Cardiac muscle cell (in vitro differentiated cells and primary cell): ENCODE data around the gene DCAF17. TPM values are rescaled to one million over a fixed set of nuclear protein-coding genes. Genes with fewer than 3 reads are reported as not detected.

Source experiments
- DNase-seq, 2 donors: peaks; one replicate each; pipeline versions ENCODE4 v3.0.0 to v3.0.0-alpha.2; 2010 to 2017; ENCODE audit warnings: low read depth in 1 of 2, low spot score in 1 of 2
- H3K27ac ChIP-seq: fragments of 200-600 bp; sonication (generic); 2 replicates; pipeline ENCODE4 v1.5.1; 2016
- H3K27me3 ChIP-seq: fragments of 200-600 bp; sonication (generic); 2 replicates; pipeline ENCODE4 v1.6.0; 2016; ENCODE audit warnings: control low read depth
- H3K36me3 ChIP-seq: fragments of 200-600 bp; sonication (generic); 2 replicates; pipeline ENCODE4 v1.5.1; 2016; ENCODE audit warnings: control low read depth
- H3K4me1 ChIP-seq: fragments of 200-600 bp; sonication (generic); 2 replicates; pipeline ENCODE4 v1.8.1; 2017; ENCODE audit warnings: low read depth, mild to moderate bottlenecking, mixed run types
- H3K4me3 ChIP-seq: fragments of 200-600 bp; sonication (generic); 2 replicates; pipeline ENCODE4 v1.5.1; 2016; ENCODE audit warnings: mild to moderate bottlenecking
- H3K9me3 ChIP-seq: fragments of 200-600 bp; sonication (generic); 2 replicates; pipeline ENCODE4 v1.5.1; 2017; ENCODE audit warnings: low read depth, mild to moderate bottlenecking, control low read depth
- CTCF ChIP-seq: IDR thresholded peaks from 2 replicates; pipeline ENCODE4 v1.5.1; 2012; ENCODE audit warnings: low read depth, mild to moderate bottlenecking, low read length
- polyA plus RNA-seq: library from polyadenylated mRNA; unstranded; fragments of >200 nt; fragmentation: Nextera tagmentation; extraction: Ambion mirVana; gene quantifications from 2 replicates; pipeline ENCODE4 v1.2.1, GENCODE V29; 2016
- total RNA-seq: library from RNA; depleted of rRNA; stranded (reverse); fragments of >200 nt; gene quantifications from 2 replicates; pipeline ENCODE4 v1.2.3, GENCODE V29; 2016

The DCAF17 gene
- total and polyA plus RNA-seq, 2 experiments from 2014 or later, result 9.5 to 11.4 TPM

- no peak for TF ChIP-seq CTCF
- Histone ChIP-seq H3K27ac (no peak overlapping the region), H3K9me3 (no peaks in the 10 kb centered on the region), H3K4me1 (no peaks in the 10 kb centered on the region), H3K36me3 (peaks cover 23% of the 10 kb centered on the region), H3K4me3 (no peak overlapping the region), H3K27me3 (no peaks in the 10 kb centered on the region)
- no peak for DNase-seq
These were observed 35.1 kb downstream of the DCAF17 start for GRCh38 chr2:171469176-171469575.

GRCh38 chr2:171470129-171470528 lies 36.1 kb downstream of the DCAF17 start:
- no peaks in the 10 kb centered on the region for H3K9me3 ChIP-seq
- DNase-seq, result no peak
- TF ChIP-seq CTCF, result no peak
- H3K36me3 ChIP-seq, result peaks cover 23% of the 10 kb centered on the region
- no peaks in the 10 kb centered on the region for H3K27me3 ChIP-seq
- no peak overlapping the region for H3K4me3 ChIP-seq
- H3K4me1 ChIP-seq, result no peaks in the 10 kb centered on the region
- no peak overlapping the region for H3K27ac ChIP-seq

- H3K9me3 ChIP-seq, result no peaks in the 10 kb centered on the region
- H3K36me3 ChIP-seq, result peaks cover 25% of the 10 kb centered on the region
- H3K4me1 ChIP-seq, result no peaks in the 10 kb centered on the region
- no peak for TF ChIP-seq CTCF
- H3K27me3 ChIP-seq, result no peaks in the 10 kb centered on the region
- no peak for DNase-seq
- H3K27ac ChIP-seq, result no peak overlapping the region
- H3K4me3 ChIP-seq, result no peak overlapping the region
These were observed 42.0 kb downstream of the DCAF17 start for GRCh38 chr2:171475979-171476378.

- H3K36me3 ChIP-seq, result peaks cover 12% of the 10 kb centered on the region
- H3K9me3 ChIP-seq, result no peaks in the 10 kb centered on the region
- no peaks in the 10 kb centered on the region for H3K27me3 ChIP-seq
- no peak overlapping the region for H3K27ac ChIP-seq
- peak in 1 of 2 donors; percentile 44 for DNase-seq
- no peak for TF ChIP-seq CTCF
- H3K4me3 ChIP-seq, result no peak overlapping the region
- H3K4me1 ChIP-seq, result no peaks in the 10 kb centered on the region
These were observed 44.3 kb downstream of the DCAF17 start for GRCh38 chr2:171478345-171478744.

GRCh38 chr2:171479154-171479814 lies 45.3 kb downstream of the DCAF17 start:
- Histone ChIP-seq H3K9me3 (no peaks in the 10 kb centered on the region), H3K27ac (no peak overlapping the region), H3K4me3 (no peak overlapping the region), H3K36me3 (peaks cover 12% of the 10 kb centered on the region), H3K27me3 (no peaks in the 10 kb centered on the region), H3K4me1 (no peaks in the 10 kb centered on the region)
- no peak for DNase-seq
- no peak for TF ChIP-seq CTCF
